Fibroblast of lung (primary cell): Measurements from ENCODE around the gene ZNF503.

Source experiments
- EZH2 ChIP-seq: IDR thresholded peaks from 2 replicates; pipeline ENCODE4 v1.5.1; 2012; ENCODE audit warnings: low read length, control low read depth, mild to moderate bottlenecking; ENCODE audit errors: missing control alignments
- TF ChIP-seq, protein P1 (sequence below), 2 donors: IDR thresholded peaks in 1 of 2; conservative IDR thresholded peaks in 1 of 2; 1 replicate in 1 of 2; 2 replicates in 1 of 2; pipeline ENCODE4 v1.5.1; 2011 to 2012; ENCODE audit warnings: low read length in 2 of 2, control low read depth in 1 of 2, inconsistent platforms in 1 of 2, low read depth in 1 of 2, mild to moderate bottlenecking in 1 of 2

DNA sequence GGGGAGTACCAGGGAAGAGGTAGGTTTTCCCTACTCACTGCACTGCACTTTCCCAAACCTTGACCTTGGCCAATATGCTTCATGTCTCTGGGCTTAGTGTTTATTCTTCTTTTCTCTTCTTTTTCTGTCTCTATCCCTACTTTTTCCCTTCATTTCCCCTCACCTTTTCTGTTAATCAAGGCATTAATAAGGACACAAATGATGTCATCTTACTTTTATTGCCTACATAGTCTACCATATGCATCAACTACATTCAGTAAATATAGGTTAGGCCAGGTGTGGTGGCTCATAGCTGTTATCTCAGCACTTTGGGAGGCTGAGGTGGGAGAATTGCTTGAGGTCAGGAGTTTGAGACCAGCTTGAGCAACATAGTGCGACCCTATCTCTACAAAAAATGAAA is 13.0 kb upstream of the ZNF503 start:
- TF ChIP-seq, protein P1, sequence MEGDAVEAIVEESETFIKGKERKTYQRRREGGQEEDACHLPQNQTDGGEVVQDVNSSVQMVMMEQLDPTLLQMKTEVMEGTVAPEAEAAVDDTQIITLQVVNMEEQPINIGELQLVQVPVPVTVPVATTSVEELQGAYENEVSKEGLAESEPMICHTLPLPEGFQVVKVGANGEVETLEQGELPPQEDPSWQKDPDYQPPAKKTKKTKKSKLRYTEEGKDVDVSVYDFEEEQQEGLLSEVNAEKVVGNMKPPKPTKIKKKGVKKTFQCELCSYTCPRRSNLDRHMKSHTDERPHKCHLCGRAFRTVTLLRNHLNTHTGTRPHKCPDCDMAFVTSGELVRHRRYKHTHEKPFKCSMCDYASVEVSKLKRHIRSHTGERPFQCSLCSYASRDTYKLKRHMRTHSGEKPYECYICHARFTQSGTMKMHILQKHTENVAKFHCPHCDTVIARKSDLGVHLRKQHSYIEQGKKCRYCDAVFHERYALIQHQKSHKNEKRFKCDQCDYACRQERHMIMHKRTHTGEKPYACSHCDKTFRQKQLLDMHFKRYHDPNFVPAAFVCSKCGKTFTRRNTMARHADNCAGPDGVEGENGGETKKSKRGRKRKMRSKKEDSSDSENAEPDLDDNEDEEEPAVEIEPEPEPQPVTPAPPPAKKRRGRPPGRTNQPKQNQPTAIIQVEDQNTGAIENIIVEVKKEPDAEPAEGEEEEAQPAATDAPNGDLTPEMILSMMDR (conservative IDR thresholded peaks at IDR 0.05 in 1 of 2, IDR thresholded peaks at IDR 0.05 in 1 of 2; ENCODE audit: low read depth in 1 of 2, low read length in 2 of 2) = no peak
- TF ChIP-seq EZH2 = no peak
